ENCODE measurements around the gene TCP11.

TCP11 gene

DNA sequence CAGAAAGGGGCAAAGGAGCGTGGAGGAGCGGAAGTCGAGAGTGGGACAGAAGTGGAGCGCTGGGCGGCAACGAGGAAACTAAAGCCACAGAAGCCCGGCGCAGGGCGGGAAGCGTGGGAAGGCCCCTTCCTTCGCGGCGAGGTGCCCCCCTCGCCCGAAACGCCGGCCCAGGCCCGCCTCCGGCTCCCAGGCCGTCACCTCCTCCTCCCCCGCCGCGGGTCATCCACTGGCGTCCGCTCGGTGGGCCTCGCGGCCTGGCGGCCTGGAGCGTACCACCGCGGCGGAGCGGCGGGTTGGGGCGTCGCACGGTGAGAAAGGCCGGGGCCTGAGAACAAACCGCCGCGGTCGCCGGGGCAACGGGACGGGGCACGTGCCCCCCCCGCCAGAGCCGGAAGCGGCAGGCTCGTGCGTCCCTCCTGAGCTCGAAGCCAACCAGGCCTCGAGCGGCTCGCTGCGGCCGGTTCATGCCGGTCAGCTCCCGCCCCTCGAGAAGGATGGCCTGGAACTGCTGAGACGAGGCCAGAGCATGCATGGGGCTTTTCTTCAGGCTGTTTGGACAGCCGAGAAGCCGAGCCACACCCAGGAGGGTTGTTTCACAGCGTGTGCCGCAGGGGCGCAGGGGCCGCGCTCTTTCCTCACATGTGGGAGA lies at the start of gene TCP11:
TCP11 (minus strand) TSS at position 333 of the 649 bp plus-strand sequence. CDS start 469 bp downstream, outside the sequence.
- peak; percentile 45 for DNase-seq

DNA sequence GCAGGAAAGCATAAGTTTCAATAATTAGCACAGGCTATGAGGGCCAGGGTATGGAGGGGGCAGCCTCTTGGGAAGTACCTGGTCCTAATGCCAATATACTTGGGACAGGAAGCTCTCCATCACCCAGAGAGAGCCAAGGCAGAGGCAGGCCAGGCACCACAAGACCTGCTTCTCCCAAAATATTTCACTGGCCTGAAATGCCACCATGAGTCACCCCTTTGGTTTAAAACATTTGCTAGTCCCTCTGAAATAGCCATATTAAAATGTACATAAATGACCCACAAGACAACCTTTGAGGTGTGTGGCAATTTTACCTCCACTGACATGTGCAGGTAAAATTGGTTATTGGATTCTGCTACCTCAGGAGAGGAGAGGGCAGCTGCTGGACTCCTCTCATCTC lies 49.2 kb upstream of the TCP11 start:
- DNase-seq, result no peak

- no peak for DNase-seq
Observed at GRCh38 chr6:35188886-35189285, 47.7 kb upstream of the TCP11 start.

DNA sequence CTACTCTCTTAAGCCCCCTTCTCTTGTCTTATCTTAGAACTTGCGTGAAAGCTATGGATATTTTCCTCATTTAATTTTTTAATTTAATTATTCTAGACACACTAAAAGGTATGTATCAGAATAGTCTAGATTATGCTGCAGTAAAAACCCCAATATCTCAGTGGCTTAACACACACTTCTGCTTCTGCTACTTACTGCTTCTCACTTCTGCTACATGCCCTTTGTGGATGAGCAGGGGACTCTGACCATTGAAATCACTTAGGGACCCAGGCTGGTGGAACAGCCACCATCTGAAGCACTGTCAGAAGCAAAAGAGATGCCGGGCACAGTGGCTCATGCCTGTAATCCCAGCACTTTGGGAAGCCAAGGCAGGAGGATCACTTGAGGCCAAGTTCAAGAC lies 45.4 kb upstream of the TCP11 start:
- DNase-seq, result no peak

DNA sequence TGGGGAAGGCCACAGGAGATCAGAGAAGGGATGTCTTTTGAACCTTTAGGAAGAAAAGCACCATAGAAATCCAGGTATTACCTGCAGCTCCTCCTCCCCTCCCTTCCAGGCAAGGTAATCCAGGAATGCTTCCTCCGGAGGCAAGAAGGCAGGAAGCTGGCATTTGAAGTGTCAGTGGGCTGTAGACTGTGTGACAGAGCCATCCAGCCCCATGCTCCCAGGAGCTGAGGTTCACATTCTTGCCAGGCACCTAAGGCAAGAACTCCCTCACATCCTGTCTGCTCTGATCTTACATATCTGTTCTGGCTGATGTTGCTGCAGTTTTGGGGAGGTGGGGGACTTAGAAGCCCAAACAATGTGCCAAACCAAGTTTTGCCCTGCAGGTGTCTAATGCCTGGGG lies 44.8 kb upstream of the TCP11 start:
- DNase-seq, result no peak

DNA sequence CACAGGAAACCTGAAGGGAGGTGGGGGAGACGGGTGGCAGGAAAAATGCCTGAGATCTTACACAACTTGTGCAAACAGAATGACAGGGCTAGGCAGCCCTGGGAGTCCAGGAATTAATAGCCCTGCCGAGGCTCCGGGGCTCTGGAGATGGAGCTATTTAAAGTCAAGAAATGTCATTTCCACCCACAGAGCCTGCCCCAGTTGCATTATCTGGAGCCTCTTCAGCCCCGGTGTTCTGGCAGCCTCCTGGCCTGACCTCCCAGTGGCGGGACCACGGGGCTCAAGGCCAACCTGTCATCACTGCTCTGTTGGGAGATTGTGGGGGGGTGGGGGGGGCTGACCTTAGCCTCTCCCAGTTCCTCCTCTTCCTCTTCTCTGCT lies 44.2 kb upstream of the TCP11 start:
- no peak for DNase-seq

DNA sequence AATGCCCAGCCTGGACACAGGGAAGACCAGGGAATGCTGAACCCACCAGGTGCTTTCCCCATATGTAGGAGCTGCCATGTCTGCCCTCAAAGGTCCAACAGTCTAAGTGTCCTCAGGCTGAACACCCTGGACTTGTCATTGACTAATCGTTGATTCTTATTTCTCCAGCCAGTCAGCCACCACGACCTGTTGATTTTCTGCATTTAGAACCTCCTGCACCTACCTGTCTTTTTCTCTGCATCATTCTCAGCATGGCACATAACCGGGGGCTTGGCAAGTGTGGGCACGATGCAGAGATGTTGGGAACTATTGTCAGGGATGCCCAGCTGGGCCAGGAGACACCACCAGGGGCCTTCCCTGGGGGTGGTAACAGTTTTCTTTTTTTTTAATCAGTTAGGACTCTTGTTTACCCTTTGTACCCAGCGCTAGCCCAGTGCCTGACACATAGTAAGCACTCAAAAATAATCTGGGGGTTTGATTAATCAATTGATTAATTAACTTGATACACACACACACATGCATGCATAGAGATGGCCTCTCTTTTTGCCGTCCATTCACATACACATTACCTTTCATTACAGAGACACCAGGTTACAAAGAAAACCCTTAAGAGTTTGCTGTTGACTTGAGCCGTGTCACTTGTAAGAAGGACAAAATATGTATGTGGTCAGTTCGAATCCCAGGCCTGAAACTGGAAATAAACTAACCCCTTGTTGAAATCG lies 43.6 kb upstream of the TCP11 start:
- DNase-seq, result no peak

DNA sequence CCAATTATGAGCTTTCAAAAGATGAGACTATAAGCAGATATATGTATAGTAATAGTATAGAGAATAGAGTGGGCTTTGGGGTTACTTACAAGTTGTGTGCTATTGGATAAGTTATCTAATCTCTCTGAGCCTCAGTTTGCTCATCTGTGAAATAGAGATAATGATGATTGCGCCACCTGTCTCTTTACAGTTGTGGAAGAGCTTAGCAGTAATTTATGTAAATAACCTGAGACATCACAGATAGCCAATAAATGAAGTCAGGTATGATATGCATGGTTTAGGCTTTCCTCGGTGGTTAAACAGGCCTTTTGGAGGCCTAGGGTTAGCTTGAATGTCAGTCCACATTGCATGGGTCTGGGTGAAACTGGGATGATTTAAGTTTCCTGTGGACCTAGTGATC lies 42.8 kb upstream of the TCP11 start:
- DNase-seq, result no peak

DNA sequence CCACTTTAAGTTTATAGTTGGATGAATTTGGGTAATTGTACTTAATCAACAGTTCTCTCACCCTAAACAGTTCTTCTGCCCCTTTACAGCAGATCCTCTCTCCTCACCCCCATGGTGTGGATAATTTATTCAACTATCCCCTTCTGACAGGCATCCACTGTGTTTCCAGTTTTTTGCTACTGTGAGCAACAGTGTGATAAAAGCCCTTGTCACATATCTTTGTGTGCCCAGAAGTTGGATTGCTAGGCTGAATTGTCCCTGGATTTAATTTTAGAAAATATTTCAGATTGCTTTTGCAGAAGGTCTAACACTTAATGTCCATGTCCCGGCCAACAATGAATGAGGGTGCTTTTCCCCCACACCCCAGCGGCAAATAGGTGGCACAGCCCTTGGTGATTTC lies 42.1 kb upstream of the TCP11 start:
- DNase-seq, result no peak

DNA sequence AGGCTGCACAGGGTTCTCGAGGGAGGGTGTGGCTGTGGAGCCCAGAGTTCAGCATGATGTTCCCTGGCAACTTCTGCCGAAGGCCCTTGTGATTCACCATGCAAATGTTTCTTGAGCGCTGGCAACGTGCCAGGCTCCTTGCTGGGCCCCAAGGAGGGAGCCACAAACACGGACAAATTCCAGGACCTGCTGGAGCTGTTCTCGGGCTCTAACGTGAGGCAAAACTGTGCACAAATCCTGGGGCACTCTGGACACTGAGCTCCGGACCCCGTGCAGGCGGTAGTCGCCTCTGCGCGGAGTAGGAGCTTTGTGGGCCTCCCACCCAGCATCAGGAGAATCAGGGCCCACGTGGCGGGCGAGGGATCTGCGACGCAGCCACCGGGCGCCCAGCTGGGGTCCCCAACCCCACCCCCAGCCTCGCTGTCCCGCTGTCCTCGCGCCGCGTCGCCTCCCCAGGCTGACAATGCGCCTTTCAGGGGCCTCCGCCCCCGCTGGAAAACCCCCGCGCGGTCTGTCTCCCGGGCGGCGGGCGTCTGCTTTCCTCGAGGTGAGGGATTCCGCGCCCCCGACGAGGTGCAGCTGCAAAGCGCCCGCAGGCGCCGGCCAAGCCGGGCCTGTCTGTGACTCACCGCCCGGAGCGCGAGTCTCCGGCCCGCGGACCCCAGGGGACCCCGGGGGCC lies 40.9 kb upstream of the TCP11 start:
- no peak for DNase-seq

GRCh38 chr6:35181308-35181932 lies 40.3 kb upstream of the TCP11 start:
- no peak for DNase-seq

GRCh38 chr6:35179901-35180535 lies 38.9 kb upstream of the TCP11 start:
- DNase-seq, result no peak

GRCh38 chr6:35178932-35179832 lies 38.0 kb upstream of the TCP11 start:
- no peak for DNase-seq

GRCh38 chr6:35178012-35178411 lies 36.9 kb upstream of the TCP11 start:
- DNase-seq, result no peak

DNA sequence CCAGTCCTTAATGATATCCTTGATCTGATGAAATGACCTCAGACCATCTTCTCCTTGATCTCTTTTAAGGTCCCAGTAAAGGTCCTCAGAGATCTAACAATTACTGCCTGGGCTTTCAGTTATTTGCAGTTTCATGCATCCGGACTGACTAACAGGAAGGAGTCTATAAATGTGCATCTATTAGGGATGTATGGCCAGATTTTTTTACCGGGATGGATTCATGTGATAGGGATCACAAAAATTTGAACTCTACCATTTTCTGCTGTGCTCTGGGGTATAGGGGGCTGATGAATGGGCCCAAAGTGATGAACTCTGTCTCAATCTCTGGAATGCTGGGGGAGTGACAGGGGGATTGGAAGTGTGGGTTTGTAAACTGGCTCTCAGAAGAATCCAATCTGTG lies 36.5 kb upstream of the TCP11 start:
- DNase-seq, result no peak

DNA sequence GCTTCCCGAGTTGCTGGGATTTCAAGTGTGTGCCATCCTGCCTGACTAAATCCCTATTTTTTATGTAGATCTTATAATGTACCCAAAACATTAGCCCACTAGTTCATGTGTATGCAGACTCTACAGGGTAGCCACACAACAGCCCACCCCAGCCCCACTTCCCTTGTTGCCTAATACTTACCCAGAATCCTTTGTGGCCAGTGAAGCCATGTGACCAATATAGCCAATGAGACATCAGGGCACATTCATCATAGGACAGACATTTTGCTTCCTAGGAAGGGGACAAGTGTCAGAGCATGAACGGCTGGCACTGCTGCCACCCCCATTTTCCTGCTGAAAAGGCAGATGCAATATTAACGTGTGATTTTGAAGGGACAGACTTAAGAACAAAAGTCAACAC lies 36.0 kb upstream of the TCP11 start:
- no peak for DNase-seq

GRCh38 chr6:35176301-35177024 lies 35.3 kb upstream of the TCP11 start:
- no peak for DNase-seq

- DNase-seq, result no peak
Observed at GRCh38 chr6:35174501-35174900, 33.4 kb upstream of the TCP11 start.

DNA sequence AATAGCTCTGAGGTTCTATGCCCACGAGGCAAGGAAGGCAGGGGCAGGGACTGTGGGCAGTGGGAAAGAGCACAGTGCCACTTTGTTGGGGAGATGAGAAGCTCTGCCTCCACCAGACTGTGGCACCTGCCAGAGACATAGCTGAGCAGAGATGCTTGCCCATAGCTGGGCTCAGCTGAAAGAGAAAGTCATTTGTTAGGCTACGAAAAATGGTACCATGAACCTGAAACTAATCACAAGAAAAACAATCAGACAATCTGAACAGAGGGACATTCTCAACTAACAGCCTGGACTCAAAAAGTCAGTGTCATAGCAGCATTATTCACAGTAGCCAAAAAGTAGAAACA lies 32.9 kb upstream of the TCP11 start:
- no peak for DNase-seq

GRCh38 chr6:35173427-35174087 lies 32.4 kb upstream of the TCP11 start:
- DNase-seq, result no peak

DNA sequence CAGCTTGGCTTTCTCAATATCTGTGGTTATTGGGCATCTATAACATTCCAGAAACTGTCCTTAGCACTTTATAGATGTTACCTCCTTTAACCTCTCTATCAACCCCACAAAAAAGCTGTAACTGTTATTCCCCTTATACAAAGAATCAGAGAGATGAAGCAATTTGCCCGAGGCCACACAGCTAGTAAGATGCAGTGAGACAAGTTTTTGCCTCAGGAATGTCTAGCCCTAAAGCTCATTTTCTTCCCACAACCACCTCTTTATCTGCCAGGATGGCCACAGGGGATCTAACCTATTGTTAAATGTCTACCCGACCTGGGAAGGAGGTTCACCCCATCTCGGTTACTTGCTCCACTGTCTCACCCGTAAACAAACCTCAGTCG lies 31.9 kb upstream of the TCP11 start:
- DNase-seq, result no peak
